ENCODE data around the gene CCDC57. TPM values are rescaled to one million over a fixed set of nuclear protein-coding genes. Genes with fewer than 3 reads are reported as not detected.

Gene CCDC57
- total and polyA plus RNA-seq, 9 of the 15 experiments (the other 6 are each of a cell fraction or from before 2014, with no cell fraction given), result 0.83 to 36.2 (median 13.6) TPM

- TF ChIP-seq NONO (IDR thresholded peaks at IDR 0.05; ENCODE audit: low read depth in 2 of 2, low read length in 1 of 2) (no peak), ZNF239 (CRISPR knock-in tag; IDR thresholded peaks at IDR 0.05) (no peak), KLF1 (tag; IDR thresholded peaks at IDR 0.05) (no peak), PKNOX1 (IDR thresholded peaks at IDR 0.05) (0 out of 2 replicates have a peak, but pooled peaks have one; percentile 15), IRF1 (CRISPR knock-in tag; IDR thresholded peaks at IDR 0.05; ENCODE audit: borderline replicate concordance) (no peak), ZNF311 (CRISPR knock-in tag; IDR thresholded peaks at IDR 0.05) (no peak), RAD21 (CRISPR knock-in tag; conservative IDR thresholded peaks at IDR 0.05 in 1 of 2, IDR thresholded peaks at IDR 0.05 in 1 of 2) (peak; percentile 30 to 48; a peak in 2 of 4 replicates), CREM (IDR thresholded peaks at IDR 0.05; ENCODE audit: low read depth) (peak; percentile 18; the same call in 1 of the 2 replicates), CCNT2 (IDR thresholded peaks at IDR 0.05; ENCODE audit: borderline replicate concordance, extremely low read depth, insufficient read length, low read depth, low read length) (no peak), TAF9B (IDR thresholded peaks at IDR 0.05; ENCODE audit: partially characterized antibody) (no peak), NFIX (CRISPR knock-in tag; IDR thresholded peaks at IDR 0.05; ENCODE audit: low read depth) (no peak), HDAC2 (IDR thresholded peaks at IDR 0.05) (no peak), MBD2 (IDR thresholded peaks at IDR 0.05; ENCODE audit: borderline replicate concordance, low read depth) (no peak), HNRNPH1 (optimal IDR thresholded peaks at IDR 0.05; ENCODE audit: low read depth, low read length) (no peak), ZNF518B (CRISPR knock-in tag; IDR thresholded peaks at IDR 0.05) (no peak), ELK3 (CRISPR knock-in tag; IDR thresholded peaks at IDR 0.05) (no peak)
- TF ChIP-seq, protein P1, sequence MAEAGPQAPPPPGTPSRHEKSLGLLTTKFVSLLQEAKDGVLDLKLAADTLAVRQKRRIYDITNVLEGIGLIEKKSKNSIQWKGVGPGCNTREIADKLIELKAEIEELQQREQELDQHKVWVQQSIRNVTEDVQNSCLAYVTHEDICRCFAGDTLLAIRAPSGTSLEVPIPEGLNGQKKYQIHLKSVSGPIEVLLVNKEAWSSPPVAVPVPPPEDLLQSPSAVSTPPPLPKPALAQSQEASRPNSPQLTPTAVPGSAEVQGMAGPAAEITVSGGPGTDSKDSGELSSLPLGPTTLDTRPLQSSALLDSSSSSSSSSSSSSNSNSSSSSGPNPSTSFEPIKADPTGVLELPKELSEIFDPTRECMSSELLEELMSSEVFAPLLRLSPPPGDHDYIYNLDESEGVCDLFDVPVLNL (CRISPR knock-in tag; IDR thresholded peaks at IDR 0.05; ENCODE audit: low read depth), result no peak
Observed at GRCh38 chr17:82105882-82106687, 106.6 kb downstream of the CCDC57 start (continued).
